ENCODE results near the gene KCNMA1. TPM values are rescaled to one million over a fixed set of nuclear protein-coding genes. Genes with fewer than 3 reads are reported as not detected.

KCNMA1 gene
- total RNA-seq, 1 experiment from 2014 or later = 0.49 TPM

DNA sequence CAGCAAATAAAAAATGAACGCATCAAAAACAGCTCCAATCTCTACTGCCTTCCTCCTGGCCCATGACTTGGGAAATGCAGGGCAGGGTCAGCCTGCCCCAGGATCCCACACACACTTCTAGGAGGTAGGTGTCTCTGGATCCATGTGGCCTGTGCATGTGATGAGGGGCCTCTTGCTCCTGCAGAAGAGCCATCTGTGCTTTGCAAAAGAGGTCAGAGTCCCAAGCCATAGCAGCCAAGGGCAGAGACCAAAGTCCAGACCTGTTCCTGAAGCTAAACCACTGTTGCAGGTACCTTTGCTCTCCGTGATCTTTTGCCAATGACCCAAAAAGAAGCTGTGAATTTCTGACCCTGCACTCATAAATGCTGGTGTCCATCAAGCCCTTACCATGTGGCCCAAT is 57.1 kb downstream of the KCNMA1 start:
- POLR2A ChIA-PET = no interaction called here
- intact Hi-C loops (cut with micrococcal nuclease) = no loop called here
- no peak for DNase-seq (ENCODE audit: low read depth, low spot score)
- H3K27me3 ChIP-seq (ENCODE audit: insufficient read depth, low read length) = no peaks in the 10 kb centered on the region
- no peak overlapping the region for H3K9ac ChIP-seq (ENCODE audit: low read length)
- H3K9me2 ChIP-seq (ENCODE audit: insufficient read depth) = no peaks in the 10 kb centered on the region
- RAD21 ChIA-PET (ENCODE audit: low non-redundant PET in 1 of 2, low total read pairs in 2 of 2, uncharacterized antibody in 2 of 2, unreplicated experiment in 2 of 2) = no interaction called here
- no peak overlapping the region for H3K4me2 ChIP-seq (ENCODE audit: low read length)
- no TSS peak for BruUV-seq (replicated peaks)
- peaks cover 0 to 21% of the 10 kb centered on the region in 2 experiments; a peak in 2 of 4 replicates for H3K4me1 ChIP-seq (ENCODE audit: control insufficient read depth in 1 of 2, insufficient read depth in 2 of 2, low read length in 2 of 2)
- no peaks in the 10 kb centered on the region for H3K79me2 ChIP-seq (ENCODE audit: insufficient read depth, low read length)
- no peak overlapping the region for H2AFZ ChIP-seq (ENCODE audit: low read depth, low read length, poor library complexity, severe bottlenecking)
- no peak overlapping the region for H3K27ac ChIP-seq (ENCODE audit: low read depth, low read length)
- no peaks in the 10 kb centered on the region for H4K20me1 ChIP-seq (ENCODE audit: insufficient read depth)
- H3K9me3 ChIP-seq (ENCODE audit: control insufficient read depth in 1 of 2, insufficient read depth in 1 of 2, low read depth in 1 of 2, low read length in 2 of 2) = no peaks in the 10 kb centered on the region
- no peak for ATAC-seq
- H3K4me3 ChIP-seq (replicated peaks in 1 of 2; ENCODE audit: low read depth in 1 of 2, low read length in 2 of 2) = no peak overlapping the region
- no peaks in the 10 kb centered on the region for H3K36me3 ChIP-seq (ENCODE audit: control insufficient read depth in 1 of 2, insufficient read depth in 2 of 2, low read length in 2 of 2)
- CTCF ChIA-PET = no interaction called here
- no peak for TF ChIP-seq JUND (IDR thresholded peaks at IDR 0.05)
- no peak for TF ChIP-seq EZH2phosphoT487 (IDR thresholded peaks at IDR 0.05; ENCODE audit: borderline replicate concordance)
- no peak for TF ChIP-seq SP1 (IDR thresholded peaks at IDR 0.05; ENCODE audit: low read depth)
- TF ChIP-seq, protein P1, sequence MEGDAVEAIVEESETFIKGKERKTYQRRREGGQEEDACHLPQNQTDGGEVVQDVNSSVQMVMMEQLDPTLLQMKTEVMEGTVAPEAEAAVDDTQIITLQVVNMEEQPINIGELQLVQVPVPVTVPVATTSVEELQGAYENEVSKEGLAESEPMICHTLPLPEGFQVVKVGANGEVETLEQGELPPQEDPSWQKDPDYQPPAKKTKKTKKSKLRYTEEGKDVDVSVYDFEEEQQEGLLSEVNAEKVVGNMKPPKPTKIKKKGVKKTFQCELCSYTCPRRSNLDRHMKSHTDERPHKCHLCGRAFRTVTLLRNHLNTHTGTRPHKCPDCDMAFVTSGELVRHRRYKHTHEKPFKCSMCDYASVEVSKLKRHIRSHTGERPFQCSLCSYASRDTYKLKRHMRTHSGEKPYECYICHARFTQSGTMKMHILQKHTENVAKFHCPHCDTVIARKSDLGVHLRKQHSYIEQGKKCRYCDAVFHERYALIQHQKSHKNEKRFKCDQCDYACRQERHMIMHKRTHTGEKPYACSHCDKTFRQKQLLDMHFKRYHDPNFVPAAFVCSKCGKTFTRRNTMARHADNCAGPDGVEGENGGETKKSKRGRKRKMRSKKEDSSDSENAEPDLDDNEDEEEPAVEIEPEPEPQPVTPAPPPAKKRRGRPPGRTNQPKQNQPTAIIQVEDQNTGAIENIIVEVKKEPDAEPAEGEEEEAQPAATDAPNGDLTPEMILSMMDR (IDR thresholded peaks at IDR 0.05 in 2 of 3, conservative IDR thresholded peaks at IDR 0.05 in 1 of 3; ENCODE audit: borderline replicate concordance in 1 of 3, insufficient read depth in 1 of 3, low read depth in 2 of 3, low read length in 2 of 3) = no peak
- TF ChIP-seq CEBPB (IDR thresholded peaks at IDR 0.05; ENCODE audit: low read depth) = no peak
- TF ChIP-seq EZH2 (IDR thresholded peaks at IDR 0.05) = no peak
- TF ChIP-seq, protein P2, sequence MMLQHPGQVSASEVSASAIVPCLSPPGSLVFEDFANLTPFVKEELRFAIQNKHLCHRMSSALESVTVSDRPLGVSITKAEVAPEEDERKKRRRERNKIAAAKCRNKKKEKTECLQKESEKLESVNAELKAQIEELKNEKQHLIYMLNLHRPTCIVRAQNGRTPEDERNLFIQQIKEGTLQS (IDR thresholded peaks at IDR 0.05) = no peak
- TF ChIP-seq POLR2A (IDR thresholded peaks at IDR 0.05; ENCODE audit: borderline replicate concordance, extremely low read depth, insufficient read depth, insufficient read length) = no peak
- TF ChIP-seq SRF (IDR thresholded peaks at IDR 0.05; ENCODE audit: low read depth) = no peak
- TF ChIP-seq, protein P3, sequence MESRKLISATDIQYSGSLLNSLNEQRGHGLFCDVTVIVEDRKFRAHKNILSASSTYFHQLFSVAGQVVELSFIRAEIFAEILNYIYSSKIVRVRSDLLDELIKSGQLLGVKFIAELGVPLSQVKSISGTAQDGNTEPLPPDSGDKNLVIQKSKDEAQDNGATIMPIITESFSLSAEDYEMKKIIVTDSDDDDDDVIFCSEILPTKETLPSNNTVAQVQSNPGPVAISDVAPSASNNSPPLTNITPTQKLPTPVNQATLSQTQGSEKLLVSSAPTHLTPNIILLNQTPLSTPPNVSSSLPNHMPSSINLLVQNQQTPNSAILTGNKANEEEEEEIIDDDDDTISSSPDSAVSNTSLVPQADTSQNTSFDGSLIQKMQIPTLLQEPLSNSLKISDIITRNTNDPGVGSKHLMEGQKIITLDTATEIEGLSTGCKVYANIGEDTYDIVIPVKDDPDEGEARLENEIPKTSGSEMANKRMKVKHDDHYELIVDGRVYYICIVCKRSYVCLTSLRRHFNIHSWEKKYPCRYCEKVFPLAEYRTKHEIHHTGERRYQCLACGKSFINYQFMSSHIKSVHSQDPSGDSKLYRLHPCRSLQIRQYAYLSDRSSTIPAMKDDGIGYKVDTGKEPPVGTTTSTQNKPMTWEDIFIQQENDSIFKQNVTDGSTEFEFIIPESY (IDR thresholded peaks at IDR 0.05; ENCODE audit: extremely low read depth, insufficient replicate concordance, low read length) = no peak
- TF ChIP-seq, protein P4, sequence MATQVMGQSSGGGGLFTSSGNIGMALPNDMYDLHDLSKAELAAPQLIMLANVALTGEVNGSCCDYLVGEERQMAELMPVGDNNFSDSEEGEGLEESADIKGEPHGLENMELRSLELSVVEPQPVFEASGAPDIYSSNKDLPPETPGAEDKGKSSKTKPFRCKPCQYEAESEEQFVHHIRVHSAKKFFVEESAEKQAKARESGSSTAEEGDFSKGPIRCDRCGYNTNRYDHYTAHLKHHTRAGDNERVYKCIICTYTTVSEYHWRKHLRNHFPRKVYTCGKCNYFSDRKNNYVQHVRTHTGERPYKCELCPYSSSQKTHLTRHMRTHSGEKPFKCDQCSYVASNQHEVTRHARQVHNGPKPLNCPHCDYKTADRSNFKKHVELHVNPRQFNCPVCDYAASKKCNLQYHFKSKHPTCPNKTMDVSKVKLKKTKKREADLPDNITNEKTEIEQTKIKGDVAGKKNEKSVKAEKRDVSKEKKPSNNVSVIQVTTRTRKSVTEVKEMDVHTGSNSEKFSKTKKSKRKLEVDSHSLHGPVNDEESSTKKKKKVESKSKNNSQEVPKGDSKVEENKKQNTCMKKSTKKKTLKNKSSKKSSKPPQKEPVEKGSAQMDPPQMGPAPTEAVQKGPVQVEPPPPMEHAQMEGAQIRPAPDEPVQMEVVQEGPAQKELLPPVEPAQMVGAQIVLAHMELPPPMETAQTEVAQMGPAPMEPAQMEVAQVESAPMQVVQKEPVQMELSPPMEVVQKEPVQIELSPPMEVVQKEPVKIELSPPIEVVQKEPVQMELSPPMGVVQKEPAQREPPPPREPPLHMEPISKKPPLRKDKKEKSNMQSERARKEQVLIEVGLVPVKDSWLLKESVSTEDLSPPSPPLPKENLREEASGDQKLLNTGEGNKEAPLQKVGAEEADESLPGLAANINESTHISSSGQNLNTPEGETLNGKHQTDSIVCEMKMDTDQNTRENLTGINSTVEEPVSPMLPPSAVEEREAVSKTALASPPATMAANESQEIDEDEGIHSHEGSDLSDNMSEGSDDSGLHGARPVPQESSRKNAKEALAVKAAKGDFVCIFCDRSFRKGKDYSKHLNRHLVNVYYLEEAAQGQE (IDR thresholded peaks at IDR 0.05; ENCODE audit: low read depth) = no peak

Measured in HCT116 (cell line).